Measurements from ENCODE around the gene TXNRD2. TPM values are rescaled to one million over a fixed set of nuclear protein-coding genes. Genes with fewer than 3 reads are reported as not detected.

The TXNRD2 gene
- total and polyA plus RNA-seq, 8 donors, result 9.6 to 41.6 (median 14.8) TPM

DNA sequence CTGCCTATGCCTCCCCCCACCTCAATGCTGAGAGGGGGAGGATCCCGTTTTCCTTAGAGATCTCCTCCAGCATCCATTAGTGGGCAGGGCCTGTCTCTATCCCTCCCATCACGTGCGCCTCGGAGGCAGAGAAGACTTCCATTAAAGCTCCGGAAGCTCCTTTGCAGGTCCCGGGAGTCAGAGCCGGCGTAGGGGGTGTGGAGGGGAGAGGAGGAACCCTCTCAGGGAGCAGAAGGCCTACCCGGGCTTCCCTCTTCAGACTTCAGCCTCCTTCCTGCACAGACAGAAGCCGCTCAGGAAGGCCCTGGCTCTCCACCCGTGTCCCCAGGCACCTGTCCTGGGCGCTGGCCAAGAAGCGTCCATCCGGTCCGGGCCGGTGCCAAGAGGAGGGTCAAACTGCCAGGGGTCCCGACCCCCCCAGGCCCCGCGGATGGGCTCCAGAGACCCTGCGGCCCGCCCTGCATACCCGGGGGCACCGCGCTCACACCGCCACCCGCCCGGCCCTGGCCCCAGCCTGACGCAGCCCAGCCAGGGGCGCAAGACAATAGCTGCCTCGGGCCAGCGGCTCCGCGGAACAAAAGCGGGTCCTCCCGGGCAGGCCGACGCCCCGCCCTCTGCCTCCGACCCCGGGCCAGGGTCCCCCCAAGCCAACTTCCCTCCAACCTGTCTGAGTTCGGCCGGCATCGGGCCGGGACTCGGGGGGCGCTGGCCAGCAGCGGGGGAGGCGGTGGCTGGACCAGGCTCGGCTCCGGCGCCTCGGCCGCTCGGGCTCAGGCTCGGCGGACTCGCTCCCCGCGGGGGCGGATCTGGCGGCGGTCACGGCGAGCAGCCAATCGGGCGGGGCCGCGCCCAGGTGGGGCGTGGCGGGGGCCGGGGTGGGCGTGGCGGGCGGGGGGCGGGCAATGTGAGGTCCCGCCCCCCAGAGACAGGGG lies 45.1 kb upstream of the TXNRD2 start:
- Histone ChIP-seq H3K27me3 (no peaks in the 10 kb centered on the region), H3K9me3 (no peaks in the 10 kb centered on the region), H3K36me3 (no peaks in the 10 kb centered on the region), H3K4me1 (peaks cover 0 to 7% (median 5%) of the 10 kb centered on the region in 3 donors), H3K4me3 (peak overlapping the region; percentile 40 to 72 (median 64)), H3K27ac (peak overlapping the region; percentile 45 to 62 (median 56))
- no peak for FAIRE-seq
- ATAC-seq, result peak; percentile 90 to 96 (median 94)
- TF ChIP-seq, protein P1, sequence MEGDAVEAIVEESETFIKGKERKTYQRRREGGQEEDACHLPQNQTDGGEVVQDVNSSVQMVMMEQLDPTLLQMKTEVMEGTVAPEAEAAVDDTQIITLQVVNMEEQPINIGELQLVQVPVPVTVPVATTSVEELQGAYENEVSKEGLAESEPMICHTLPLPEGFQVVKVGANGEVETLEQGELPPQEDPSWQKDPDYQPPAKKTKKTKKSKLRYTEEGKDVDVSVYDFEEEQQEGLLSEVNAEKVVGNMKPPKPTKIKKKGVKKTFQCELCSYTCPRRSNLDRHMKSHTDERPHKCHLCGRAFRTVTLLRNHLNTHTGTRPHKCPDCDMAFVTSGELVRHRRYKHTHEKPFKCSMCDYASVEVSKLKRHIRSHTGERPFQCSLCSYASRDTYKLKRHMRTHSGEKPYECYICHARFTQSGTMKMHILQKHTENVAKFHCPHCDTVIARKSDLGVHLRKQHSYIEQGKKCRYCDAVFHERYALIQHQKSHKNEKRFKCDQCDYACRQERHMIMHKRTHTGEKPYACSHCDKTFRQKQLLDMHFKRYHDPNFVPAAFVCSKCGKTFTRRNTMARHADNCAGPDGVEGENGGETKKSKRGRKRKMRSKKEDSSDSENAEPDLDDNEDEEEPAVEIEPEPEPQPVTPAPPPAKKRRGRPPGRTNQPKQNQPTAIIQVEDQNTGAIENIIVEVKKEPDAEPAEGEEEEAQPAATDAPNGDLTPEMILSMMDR (IDR thresholded peaks at IDR 0.05), result no peak
- intact Hi-C loops (cut with DNase I), result no loop called here
- peak; percentile 65 to 93 (median 78) for DNase-seq
- WGBS, 2 donors, result 5 to 16% methylated on average over 26 to 76 of the region's 76 CpGs

DNA sequence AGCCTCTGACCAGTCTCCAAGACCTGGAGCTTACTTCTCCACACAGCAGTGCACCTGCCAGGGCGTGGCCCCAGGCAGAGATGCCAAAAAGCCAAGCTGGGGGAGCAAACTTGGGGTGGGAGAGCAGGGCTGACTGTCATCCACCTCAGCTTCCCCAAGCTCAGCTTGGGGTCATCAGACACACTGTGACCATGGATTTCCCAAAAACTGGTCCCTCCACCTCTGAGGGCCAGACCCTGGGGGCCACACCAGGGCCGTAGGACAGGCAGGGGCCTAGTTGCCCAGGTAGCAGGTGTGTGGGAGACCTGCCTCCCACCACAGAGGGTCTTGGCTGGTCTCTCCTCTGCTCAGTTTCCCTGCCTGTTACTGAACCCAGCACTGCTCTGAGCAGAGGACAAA lies 44.4 kb upstream of the TXNRD2 start:
- Histone ChIP-seq H3K9me3 (no peaks in the 10 kb centered on the region), H3K36me3 (no peaks in the 10 kb centered on the region), H3K4me3 (peak overlapping the region; percentile 40 to 72 (median 64)), H3K27me3 (no peaks in the 10 kb centered on the region), H3K4me1 (peaks cover 0 to 7% (median 5%) of the 10 kb centered on the region in 3 donors), H3K27ac (peak overlapping the region in 1 of 4 donors; percentile 61)
- DNase-seq (peak in 2 of 6 donors; percentile 20 to 47), FAIRE-seq (no peak), ATAC-seq (no peak)
- 43 to 86% methylated on average over 2 of the region's 2 CpGs for WGBS, 2 donors
- intact Hi-C loops (cut with DNase I), result no loop called here
- TF ChIP-seq, protein P1 (IDR thresholded peaks at IDR 0.05), result no peak

DNA sequence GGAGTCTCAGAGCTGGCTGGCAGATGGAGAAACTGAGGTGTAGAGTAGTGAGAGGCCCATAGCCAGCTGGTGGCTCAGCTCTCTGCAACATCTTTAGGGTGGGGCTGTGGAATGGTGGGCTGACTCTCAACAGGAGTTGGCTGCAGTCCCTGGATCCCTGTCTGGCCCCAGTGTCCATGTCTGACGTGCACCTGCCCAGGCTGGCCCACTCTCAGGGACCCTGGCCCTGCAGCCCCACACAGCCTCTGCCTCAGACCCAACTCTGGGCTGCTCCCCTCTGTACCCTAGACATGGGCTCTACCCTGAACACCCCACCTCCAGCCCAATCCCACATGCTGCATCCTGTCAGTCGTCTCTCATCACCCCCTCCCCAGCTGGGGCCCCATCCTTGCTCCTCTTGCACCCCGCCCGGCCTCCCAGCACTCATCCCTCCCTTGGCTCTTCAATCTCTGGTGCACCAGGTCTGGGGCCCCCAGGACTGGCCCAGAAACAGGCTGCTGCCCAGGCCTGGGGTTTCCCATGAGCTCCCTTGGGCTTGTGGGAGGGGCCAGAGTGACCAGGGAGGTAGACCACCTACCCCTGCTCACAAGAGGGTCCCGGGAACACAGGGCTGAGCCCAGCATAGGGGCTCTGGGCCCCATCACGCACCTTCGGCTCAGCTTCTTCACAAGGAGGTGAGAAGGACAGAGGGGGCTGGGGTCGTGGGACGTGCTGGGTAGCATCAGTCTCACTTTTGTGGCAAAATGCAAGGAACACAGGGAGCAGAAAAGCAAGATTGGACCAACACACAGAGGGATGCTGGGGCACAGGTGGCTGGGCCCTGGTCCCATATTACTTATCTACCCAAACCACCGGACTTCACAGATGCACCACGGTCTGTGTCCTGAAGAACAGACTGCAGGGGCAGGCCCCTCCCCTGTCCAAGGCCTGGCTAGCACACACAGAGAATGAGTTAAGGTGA lies 43.5 kb upstream of the TXNRD2 start:
- intact Hi-C loops (cut with DNase I), result no loop called here
- no peak for ATAC-seq
- TF ChIP-seq, protein P1 (IDR thresholded peaks at IDR 0.05), result no peak
- no peak overlapping the region for H3K27ac ChIP-seq
- no peak for FAIRE-seq
- peak in 2 of 6 donors; percentile 22 to 73 for DNase-seq
- no peaks in the 10 kb centered on the region for H3K36me3 ChIP-seq
- no peak overlapping the region for H3K4me3 ChIP-seq
- H3K4me1 ChIP-seq, result peaks cover 0 to 7% (median 5%) of the 10 kb centered on the region in 3 donors
- 78 to 92% methylated on average over 11 of the region's 11 CpGs for WGBS, 2 donors
- H3K27me3 ChIP-seq, result no peaks in the 10 kb centered on the region
- no peaks in the 10 kb centered on the region for H3K9me3 ChIP-seq

DNA sequence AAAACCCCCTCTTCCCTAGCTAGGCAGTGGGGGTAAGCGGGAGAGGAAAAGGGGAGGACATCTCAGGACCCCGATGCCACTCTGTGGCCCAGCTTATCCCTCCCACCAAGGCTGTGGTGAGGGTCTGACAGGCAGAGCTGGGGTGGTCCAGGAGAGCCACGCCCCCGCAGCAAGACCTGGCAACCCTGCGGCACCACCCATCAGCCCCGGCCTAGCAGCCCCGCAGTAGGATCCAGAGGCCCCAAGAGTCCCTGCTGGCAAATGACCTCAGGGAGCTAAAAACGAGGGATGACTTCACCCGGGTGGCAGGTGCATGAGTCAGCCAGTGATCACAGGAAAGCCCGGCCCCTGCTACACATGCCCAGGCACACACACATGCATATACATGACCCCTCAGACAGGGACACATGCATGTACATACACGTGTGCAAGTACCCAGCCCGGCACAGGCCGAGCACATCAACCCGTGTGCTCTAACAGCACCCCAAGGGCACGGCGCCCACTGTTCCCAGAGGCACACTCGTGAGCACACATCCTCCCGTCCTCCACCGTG lies 42.7 kb upstream of the TXNRD2 start:
- WGBS, 2 donors, result 86 to 87% methylated on average over 19 of the region's 19 CpGs
- no peaks in the 10 kb centered on the region for H3K27me3 ChIP-seq
- intact Hi-C loops (cut with DNase I), result no loop called here
- peaks cover 0 to 7% (median 5%) of the 10 kb centered on the region in 3 donors for H3K4me1 ChIP-seq
- FAIRE-seq, result no peak
- no peaks in the 10 kb centered on the region for H3K36me3 ChIP-seq
- DNase-seq, result peak in 2 of 6 donors; percentile 25 to 57
- peak in 2 of 4 donors; percentile 26 to 65 for ATAC-seq
- H3K9me3 ChIP-seq, result no peaks in the 10 kb centered on the region
- no peak overlapping the region for H3K27ac ChIP-seq
- TF ChIP-seq, protein P1 (IDR thresholded peaks at IDR 0.05), result no peak
- no peak overlapping the region for H3K4me3 ChIP-seq
